H1 (cell line): Measurements from ENCODE around the gene UCN3. TPM values are rescaled to one million over a fixed set of nuclear protein-coding genes. Genes with fewer than 3 reads are reported as not detected.

Source experiments
- ASH2L ChIP-seq: fragments of 200-600, 300-600 bp; sonication (generic); IDR thresholded peaks from one replicate; pipeline ENCODE4 v1.7.1; 2017; ENCODE audit warnings: low read length
- FOSL1 ChIP-seq: IDR thresholded peaks from 2 replicates; pipeline ENCODE4 v1.6.1; 2011; ENCODE audit warnings: mild to moderate bottlenecking, low read depth, low read length, moderate library complexity; ENCODE audit not compliant: insufficient read depth
- MAFK ChIP-seq: IDR thresholded peaks from 2 replicates; pipeline ENCODE4 v1.6.1; 2012; ENCODE audit warnings: low read depth, mild to moderate bottlenecking, improper control_type of control experiment, low read length
- POLR2A ChIP-seq, 2 experiments: IDR thresholded peaks; 1 replicate in 1 of 2; 2 replicates in 1 of 2; pipeline ENCODE4 v1.6.1; 2011; ENCODE audit warnings: low read depth in 2 of 2, low read length in 2 of 2, mild to moderate bottlenecking in 2 of 2; ENCODE audit errors: control extremely low read depth in 1 of 2
- RAD21 ChIP-seq, 2 experiments: IDR thresholded peaks in 1 of 2; conservative IDR thresholded peaks in 1 of 2; 2 replicates each; pipeline ENCODE4 v1.6.1; 2011; ENCODE audit warnings: low read depth in 2 of 2, low read length in 2 of 2, improper control_type of control experiment in 1 of 2, inconsistent platforms in 1 of 2, mild to moderate bottlenecking in 1 of 2, moderate library complexity in 1 of 2
- RBBP5 ChIP-seq: IDR thresholded peaks from 2 replicates; pipeline ENCODE4 v1.7.1; 2012; ENCODE audit warnings: low read depth, mild to moderate bottlenecking, inconsistent platforms, low read length, moderate library complexity, borderline replicate concordance
- polyA plus RNA-seq, 7 experiments: library from polyadenylated mRNA; depleted of rRNA in 3 of 7; stranded (reverse) in 5 of 7; unstranded in 2 of 7; fragments of >200 nt in 5 of 7; fragments of 200-250 nt in 2 of 7; gene quantifications; 1 replicate in 5 of 7; 2 replicates in 1 of 7; 4 replicates in 1 of 7; pipeline versions ENCODE4 v1.2.1 to v1.2.3, GENCODE V29; 2011 to 2013; ENCODE audit warnings: missing spikeins in 2 of 7, mixed read lengths in 2 of 7
- total RNA-seq: library from RNA; stranded (reverse); fragmentation: NEBNext Ultra II Directional; extraction: Animal tissue kit (Norgen Biotek cat#: 25700); gene quantifications from 2 replicates; pipeline ENCODE4 v1.2.1, GENCODE V29; 2021
- TF ChIP-seq, protein P1 (sequence below): fragments of 300-600 bp; sonication (generic); IDR thresholded peaks from 2 replicates; pipeline ENCODE4 v1.7.1; 2012; ENCODE audit warnings: low read length, moderate library complexity, mild to moderate bottlenecking, inconsistent platforms; ENCODE audit not compliant: insufficient replicate concordance
- TF ChIP-seq, protein P2 (sequence below), 3 experiments: IDR thresholded peaks; 1 replicate in 2 of 3; 2 replicates in 1 of 3; pipeline versions ENCODE4 v1.5.1 to v1.6.1; 2011; ENCODE audit warnings: low read length in 3 of 3, mild to moderate bottlenecking in 3 of 3, inconsistent platforms in 2 of 3, low read depth in 1 of 3, moderate library complexity in 1 of 3; ENCODE audit not compliant: insufficient read depth in 1 of 3; ENCODE audit errors: control extremely low read depth in 1 of 3

The UCN3 gene
- total and polyA plus RNA-seq, 2 of the 8 experiments (the other 6 are each of a cell fraction or from before 2014, with no cell fraction given), result not detected

DNA sequence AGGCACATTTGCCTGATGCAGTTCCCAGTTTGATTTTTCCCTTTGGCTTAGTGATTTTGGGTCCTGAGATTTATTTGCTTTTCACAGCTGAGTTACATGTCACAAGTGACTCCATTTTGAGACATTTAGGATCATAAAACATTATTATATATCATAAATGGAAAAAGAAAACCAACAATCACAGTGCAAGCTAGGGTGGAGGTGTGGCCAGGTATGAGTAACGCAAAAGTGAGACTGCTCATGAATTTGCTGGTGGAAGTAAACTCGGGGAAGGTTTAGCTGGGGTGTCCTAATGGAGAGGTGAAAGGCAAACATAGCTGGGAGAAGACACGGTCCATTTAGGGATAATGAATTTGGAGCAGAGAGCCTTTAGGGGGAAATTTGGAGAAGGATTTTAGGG is 21.7 kb upstream of the UCN3 start (continued):
- TF ChIP-seq, protein P1, sequence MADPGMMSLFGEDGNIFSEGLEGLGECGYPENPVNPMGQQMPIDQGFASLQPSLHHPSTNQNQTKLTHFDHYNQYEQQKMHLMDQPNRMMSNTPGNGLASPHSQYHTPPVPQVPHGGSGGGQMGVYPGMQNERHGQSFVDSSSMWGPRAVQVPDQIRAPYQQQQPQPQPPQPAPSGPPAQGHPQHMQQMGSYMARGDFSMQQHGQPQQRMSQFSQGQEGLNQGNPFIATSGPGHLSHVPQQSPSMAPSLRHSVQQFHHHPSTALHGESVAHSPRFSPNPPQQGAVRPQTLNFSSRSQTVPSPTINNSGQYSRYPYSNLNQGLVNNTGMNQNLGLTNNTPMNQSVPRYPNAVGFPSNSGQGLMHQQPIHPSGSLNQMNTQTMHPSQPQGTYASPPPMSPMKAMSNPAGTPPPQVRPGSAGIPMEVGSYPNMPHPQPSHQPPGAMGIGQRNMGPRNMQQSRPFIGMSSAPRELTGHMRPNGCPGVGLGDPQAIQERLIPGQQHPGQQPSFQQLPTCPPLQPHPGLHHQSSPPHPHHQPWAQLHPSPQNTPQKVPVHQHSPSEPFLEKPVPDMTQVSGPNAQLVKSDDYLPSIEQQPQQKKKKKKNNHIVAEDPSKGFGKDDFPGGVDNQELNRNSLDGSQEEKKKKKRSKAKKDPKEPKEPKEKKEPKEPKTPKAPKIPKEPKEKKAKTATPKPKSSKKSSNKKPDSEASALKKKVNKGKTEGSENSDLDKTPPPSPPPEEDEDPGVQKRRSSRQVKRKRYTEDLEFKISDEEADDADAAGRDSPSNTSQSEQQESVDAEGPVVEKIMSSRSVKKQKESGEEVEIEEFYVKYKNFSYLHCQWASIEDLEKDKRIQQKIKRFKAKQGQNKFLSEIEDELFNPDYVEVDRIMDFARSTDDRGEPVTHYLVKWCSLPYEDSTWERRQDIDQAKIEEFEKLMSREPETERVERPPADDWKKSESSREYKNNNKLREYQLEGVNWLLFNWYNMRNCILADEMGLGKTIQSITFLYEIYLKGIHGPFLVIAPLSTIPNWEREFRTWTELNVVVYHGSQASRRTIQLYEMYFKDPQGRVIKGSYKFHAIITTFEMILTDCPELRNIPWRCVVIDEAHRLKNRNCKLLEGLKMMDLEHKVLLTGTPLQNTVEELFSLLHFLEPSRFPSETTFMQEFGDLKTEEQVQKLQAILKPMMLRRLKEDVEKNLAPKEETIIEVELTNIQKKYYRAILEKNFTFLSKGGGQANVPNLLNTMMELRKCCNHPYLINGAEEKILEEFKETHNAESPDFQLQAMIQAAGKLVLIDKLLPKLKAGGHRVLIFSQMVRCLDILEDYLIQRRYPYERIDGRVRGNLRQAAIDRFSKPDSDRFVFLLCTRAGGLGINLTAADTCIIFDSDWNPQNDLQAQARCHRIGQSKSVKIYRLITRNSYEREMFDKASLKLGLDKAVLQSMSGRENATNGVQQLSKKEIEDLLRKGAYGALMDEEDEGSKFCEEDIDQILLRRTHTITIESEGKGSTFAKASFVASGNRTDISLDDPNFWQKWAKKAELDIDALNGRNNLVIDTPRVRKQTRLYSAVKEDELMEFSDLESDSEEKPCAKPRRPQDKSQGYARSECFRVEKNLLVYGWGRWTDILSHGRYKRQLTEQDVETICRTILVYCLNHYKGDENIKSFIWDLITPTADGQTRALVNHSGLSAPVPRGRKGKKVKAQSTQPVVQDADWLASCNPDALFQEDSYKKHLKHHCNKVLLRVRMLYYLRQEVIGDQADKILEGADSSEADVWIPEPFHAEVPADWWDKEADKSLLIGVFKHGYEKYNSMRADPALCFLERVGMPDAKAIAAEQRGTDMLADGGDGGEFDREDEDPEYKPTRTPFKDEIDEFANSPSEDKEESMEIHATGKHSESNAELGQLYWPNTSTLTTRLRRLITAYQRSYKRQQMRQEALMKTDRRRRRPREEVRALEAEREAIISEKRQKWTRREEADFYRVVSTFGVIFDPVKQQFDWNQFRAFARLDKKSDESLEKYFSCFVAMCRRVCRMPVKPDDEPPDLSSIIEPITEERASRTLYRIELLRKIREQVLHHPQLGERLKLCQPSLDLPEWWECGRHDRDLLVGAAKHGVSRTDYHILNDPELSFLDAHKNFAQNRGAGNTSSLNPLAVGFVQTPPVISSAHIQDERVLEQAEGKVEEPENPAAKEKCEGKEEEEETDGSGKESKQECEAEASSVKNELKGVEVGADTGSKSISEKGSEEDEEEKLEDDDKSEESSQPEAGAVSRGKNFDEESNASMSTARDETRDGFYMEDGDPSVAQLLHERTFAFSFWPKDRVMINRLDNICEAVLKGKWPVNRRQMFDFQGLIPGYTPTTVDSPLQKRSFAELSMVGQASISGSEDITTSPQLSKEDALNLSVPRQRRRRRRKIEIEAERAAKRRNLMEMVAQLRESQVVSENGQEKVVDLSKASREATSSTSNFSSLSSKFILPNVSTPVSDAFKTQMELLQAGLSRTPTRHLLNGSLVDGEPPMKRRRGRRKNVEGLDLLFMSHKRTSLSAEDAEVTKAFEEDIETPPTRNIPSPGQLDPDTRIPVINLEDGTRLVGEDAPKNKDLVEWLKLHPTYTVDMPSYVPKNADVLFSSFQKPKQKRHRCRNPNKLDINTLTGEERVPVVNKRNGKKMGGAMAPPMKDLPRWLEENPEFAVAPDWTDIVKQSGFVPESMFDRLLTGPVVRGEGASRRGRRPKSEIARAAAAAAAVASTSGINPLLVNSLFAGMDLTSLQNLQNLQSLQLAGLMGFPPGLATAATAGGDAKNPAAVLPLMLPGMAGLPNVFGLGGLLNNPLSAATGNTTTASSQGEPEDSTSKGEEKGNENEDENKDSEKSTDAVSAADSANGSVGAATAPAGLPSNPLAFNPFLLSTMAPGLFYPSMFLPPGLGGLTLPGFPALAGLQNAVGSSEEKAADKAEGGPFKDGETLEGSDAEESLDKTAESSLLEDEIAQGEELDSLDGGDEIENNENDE, result no peak
- TF ChIP-seq RBBP5 (no peak), POLR2A (IDR thresholded peaks at IDR 0.05; ENCODE audit: control extremely low read depth in 1 of 2, low read depth in 2 of 2, low read length in 2 of 2) (no peak), RAD21 (IDR thresholded peaks at IDR 0.05 in 1 of 2, conservative IDR thresholded peaks at IDR 0.05 in 1 of 2; ENCODE audit: low read depth in 2 of 2, low read length in 2 of 2) (no peak), MAFK (no peak), ASH2L (no peak), FOSL1 (no peak)
- TF ChIP-seq, protein P2, sequence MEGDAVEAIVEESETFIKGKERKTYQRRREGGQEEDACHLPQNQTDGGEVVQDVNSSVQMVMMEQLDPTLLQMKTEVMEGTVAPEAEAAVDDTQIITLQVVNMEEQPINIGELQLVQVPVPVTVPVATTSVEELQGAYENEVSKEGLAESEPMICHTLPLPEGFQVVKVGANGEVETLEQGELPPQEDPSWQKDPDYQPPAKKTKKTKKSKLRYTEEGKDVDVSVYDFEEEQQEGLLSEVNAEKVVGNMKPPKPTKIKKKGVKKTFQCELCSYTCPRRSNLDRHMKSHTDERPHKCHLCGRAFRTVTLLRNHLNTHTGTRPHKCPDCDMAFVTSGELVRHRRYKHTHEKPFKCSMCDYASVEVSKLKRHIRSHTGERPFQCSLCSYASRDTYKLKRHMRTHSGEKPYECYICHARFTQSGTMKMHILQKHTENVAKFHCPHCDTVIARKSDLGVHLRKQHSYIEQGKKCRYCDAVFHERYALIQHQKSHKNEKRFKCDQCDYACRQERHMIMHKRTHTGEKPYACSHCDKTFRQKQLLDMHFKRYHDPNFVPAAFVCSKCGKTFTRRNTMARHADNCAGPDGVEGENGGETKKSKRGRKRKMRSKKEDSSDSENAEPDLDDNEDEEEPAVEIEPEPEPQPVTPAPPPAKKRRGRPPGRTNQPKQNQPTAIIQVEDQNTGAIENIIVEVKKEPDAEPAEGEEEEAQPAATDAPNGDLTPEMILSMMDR (IDR thresholded peaks at IDR 0.05; ENCODE audit: control extremely low read depth in 1 of 3, insufficient read depth in 1 of 3, low read depth in 1 of 3, low read length in 3 of 3), result no peak
- TF ChIP-seq, all 59 proteins: peak for 0
